ENCODE data around the gene MASTL.

DNA sequence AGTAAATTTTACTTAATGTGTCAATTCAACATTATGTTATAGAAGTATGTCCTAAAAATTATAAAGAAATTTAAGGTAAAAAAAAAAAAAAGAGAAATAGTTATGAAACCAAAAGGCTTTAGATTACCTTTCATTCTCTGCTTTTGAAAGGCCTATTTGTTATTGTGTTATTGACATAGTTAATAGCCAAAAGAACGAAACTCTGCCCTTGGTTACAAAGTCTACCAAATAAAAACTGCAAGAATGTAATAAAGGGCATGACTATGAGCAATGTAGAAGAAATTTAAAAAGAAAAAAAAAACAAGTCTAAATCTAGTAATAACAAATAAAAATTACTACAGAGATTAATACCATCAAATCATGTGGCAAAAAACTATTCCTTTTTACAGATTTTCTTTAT lies 74.9 kb downstream of the MASTL start:
- TF ChIP-seq, protein P1, sequence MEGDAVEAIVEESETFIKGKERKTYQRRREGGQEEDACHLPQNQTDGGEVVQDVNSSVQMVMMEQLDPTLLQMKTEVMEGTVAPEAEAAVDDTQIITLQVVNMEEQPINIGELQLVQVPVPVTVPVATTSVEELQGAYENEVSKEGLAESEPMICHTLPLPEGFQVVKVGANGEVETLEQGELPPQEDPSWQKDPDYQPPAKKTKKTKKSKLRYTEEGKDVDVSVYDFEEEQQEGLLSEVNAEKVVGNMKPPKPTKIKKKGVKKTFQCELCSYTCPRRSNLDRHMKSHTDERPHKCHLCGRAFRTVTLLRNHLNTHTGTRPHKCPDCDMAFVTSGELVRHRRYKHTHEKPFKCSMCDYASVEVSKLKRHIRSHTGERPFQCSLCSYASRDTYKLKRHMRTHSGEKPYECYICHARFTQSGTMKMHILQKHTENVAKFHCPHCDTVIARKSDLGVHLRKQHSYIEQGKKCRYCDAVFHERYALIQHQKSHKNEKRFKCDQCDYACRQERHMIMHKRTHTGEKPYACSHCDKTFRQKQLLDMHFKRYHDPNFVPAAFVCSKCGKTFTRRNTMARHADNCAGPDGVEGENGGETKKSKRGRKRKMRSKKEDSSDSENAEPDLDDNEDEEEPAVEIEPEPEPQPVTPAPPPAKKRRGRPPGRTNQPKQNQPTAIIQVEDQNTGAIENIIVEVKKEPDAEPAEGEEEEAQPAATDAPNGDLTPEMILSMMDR (IDR thresholded peaks at IDR 0.05): no peak
- TF ChIP-seq RFX5 (IDR thresholded peaks at IDR 0.05; ENCODE audit: low read length): no peak
- TF ChIP-seq, protein P2, sequence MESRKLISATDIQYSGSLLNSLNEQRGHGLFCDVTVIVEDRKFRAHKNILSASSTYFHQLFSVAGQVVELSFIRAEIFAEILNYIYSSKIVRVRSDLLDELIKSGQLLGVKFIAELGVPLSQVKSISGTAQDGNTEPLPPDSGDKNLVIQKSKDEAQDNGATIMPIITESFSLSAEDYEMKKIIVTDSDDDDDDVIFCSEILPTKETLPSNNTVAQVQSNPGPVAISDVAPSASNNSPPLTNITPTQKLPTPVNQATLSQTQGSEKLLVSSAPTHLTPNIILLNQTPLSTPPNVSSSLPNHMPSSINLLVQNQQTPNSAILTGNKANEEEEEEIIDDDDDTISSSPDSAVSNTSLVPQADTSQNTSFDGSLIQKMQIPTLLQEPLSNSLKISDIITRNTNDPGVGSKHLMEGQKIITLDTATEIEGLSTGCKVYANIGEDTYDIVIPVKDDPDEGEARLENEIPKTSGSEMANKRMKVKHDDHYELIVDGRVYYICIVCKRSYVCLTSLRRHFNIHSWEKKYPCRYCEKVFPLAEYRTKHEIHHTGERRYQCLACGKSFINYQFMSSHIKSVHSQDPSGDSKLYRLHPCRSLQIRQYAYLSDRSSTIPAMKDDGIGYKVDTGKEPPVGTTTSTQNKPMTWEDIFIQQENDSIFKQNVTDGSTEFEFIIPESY (IDR thresholded peaks at IDR 0.05; ENCODE audit: borderline replicate concordance, low read depth): no peak
- TF ChIP-seq GABPA (IDR thresholded peaks at IDR 0.05; ENCODE audit: low read depth): no peak
- TF ChIP-seq ELF1 (IDR thresholded peaks at IDR 0.05): no peak
- TF ChIP-seq GATA2 (CRISPR knock-in tag; IDR thresholded peaks at IDR 0.05): no peak
- TF ChIP-seq MXI1 (IDR thresholded peaks at IDR 0.05; ENCODE audit: low read depth, low read length): no peak
- TF ChIP-seq, protein P3, sequence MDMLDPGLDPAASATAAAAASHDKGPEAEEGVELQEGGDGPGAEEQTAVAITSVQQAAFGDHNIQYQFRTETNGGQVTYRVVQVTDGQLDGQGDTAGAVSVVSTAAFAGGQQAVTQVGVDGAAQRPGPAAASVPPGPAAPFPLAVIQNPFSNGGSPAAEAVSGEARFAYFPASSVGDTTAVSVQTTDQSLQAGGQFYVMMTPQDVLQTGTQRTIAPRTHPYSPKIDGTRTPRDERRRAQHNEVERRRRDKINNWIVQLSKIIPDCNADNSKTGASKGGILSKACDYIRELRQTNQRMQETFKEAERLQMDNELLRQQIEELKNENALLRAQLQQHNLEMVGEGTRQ (IDR thresholded peaks at IDR 0.05; ENCODE audit: borderline replicate concordance, low read depth, low read length): no peak
- TF ChIP-seq, protein P4, sequence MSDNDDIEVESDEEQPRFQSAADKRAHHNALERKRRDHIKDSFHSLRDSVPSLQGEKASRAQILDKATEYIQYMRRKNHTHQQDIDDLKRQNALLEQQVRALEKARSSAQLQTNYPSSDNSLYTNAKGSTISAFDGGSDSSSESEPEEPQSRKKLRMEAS (IDR thresholded peaks at IDR 0.05; ENCODE audit: low read depth): no peak
- TF ChIP-seq JUND (IDR thresholded peaks at IDR 0.05): no peak
- no peak for TF ChIP-seq EZH2phosphoT487 (IDR thresholded peaks at IDR 0.05; ENCODE audit: borderline replicate concordance, low read depth)
- no peak for TF ChIP-seq YY1 (IDR thresholded peaks at IDR 0.05; ENCODE audit: low read depth)
- TF ChIP-seq, protein P5, sequence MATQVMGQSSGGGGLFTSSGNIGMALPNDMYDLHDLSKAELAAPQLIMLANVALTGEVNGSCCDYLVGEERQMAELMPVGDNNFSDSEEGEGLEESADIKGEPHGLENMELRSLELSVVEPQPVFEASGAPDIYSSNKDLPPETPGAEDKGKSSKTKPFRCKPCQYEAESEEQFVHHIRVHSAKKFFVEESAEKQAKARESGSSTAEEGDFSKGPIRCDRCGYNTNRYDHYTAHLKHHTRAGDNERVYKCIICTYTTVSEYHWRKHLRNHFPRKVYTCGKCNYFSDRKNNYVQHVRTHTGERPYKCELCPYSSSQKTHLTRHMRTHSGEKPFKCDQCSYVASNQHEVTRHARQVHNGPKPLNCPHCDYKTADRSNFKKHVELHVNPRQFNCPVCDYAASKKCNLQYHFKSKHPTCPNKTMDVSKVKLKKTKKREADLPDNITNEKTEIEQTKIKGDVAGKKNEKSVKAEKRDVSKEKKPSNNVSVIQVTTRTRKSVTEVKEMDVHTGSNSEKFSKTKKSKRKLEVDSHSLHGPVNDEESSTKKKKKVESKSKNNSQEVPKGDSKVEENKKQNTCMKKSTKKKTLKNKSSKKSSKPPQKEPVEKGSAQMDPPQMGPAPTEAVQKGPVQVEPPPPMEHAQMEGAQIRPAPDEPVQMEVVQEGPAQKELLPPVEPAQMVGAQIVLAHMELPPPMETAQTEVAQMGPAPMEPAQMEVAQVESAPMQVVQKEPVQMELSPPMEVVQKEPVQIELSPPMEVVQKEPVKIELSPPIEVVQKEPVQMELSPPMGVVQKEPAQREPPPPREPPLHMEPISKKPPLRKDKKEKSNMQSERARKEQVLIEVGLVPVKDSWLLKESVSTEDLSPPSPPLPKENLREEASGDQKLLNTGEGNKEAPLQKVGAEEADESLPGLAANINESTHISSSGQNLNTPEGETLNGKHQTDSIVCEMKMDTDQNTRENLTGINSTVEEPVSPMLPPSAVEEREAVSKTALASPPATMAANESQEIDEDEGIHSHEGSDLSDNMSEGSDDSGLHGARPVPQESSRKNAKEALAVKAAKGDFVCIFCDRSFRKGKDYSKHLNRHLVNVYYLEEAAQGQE (IDR thresholded peaks at IDR 0.05; ENCODE audit: low read depth, low read length): no peak

Measured in SK-N-SH (cell line).